A673 (cell line): Measurements from ENCODE around the gene TTC39A.

ENCODE experiments used
- EZH2 ChIP-seq: fragments of 200-600 bp; sonication (generic); IDR thresholded peaks from 2 replicates; pipeline ENCODE4 v1.6.1; 2017; ENCODE audit warnings: borderline replicate concordance, low read depth, mild to moderate bottlenecking, mixed read lengths, antibody characterized with exemption, low read length; ENCODE audit not compliant: poor library complexity, severe bottlenecking
- TF ChIP-seq, protein P1 (sequence below): fragments of 300-800, 200-600 bp; sonication (generic); conservative IDR thresholded peaks from 2 replicates; pipeline ENCODE4 v1.5.1; 2017; ENCODE audit warnings: low read depth, mild to moderate bottlenecking, antibody characterized with exemption, low read length, moderate library complexity, mixed read lengths

DNA sequence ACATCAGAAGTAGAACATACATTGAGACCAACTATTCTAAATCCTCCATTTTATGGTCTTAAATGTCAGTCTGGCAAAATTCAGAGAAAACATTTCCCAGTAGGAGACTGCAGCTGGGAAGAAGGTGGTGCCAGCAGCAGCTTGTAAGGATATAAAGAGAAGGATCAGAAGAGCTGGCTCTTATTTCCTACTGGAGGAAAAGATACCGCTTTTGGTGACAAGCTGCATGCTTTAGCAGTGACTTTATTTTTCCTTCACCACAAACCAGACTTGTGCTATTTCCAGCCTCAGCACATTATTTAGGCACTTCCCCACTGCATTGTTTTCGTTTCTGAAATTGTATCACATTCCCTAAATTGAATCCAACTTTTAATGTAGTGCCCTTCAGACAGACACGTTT, 65.9 kb downstream of the TTC39A start:
- TF ChIP-seq, protein P1, sequence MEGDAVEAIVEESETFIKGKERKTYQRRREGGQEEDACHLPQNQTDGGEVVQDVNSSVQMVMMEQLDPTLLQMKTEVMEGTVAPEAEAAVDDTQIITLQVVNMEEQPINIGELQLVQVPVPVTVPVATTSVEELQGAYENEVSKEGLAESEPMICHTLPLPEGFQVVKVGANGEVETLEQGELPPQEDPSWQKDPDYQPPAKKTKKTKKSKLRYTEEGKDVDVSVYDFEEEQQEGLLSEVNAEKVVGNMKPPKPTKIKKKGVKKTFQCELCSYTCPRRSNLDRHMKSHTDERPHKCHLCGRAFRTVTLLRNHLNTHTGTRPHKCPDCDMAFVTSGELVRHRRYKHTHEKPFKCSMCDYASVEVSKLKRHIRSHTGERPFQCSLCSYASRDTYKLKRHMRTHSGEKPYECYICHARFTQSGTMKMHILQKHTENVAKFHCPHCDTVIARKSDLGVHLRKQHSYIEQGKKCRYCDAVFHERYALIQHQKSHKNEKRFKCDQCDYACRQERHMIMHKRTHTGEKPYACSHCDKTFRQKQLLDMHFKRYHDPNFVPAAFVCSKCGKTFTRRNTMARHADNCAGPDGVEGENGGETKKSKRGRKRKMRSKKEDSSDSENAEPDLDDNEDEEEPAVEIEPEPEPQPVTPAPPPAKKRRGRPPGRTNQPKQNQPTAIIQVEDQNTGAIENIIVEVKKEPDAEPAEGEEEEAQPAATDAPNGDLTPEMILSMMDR = no peak
- no peak for TF ChIP-seq EZH2
